Tibial nerve (tissue), 4 donors: ENCODE measurements around the gene PRKAR1B.

ENCODE experiments used
- CTCF ChIP-seq, 5 experiments: fragments of 200-600 bp in 3 of 5; fragments of 450-650 bp in 2 of 5; sonication (generic) in 3 of 5; IDR thresholded peaks; one replicate each; pipeline ENCODE4 v1.5.1; 2016 to 2019; ENCODE audit warnings: antibody characterized with exemption in 5 of 5, mild to moderate bottlenecking in 3 of 5, moderate library complexity in 2 of 5
- EP300 ChIP-seq, 2 donors: sonication (generic); formaldehyde crosslinking; IDR thresholded peaks; one replicate each; pipeline ENCODE4 v1.6.1; 2017; ENCODE audit warnings: antibody characterized with exemption in 2 of 2, mild to moderate bottlenecking in 1 of 2

DNA sequence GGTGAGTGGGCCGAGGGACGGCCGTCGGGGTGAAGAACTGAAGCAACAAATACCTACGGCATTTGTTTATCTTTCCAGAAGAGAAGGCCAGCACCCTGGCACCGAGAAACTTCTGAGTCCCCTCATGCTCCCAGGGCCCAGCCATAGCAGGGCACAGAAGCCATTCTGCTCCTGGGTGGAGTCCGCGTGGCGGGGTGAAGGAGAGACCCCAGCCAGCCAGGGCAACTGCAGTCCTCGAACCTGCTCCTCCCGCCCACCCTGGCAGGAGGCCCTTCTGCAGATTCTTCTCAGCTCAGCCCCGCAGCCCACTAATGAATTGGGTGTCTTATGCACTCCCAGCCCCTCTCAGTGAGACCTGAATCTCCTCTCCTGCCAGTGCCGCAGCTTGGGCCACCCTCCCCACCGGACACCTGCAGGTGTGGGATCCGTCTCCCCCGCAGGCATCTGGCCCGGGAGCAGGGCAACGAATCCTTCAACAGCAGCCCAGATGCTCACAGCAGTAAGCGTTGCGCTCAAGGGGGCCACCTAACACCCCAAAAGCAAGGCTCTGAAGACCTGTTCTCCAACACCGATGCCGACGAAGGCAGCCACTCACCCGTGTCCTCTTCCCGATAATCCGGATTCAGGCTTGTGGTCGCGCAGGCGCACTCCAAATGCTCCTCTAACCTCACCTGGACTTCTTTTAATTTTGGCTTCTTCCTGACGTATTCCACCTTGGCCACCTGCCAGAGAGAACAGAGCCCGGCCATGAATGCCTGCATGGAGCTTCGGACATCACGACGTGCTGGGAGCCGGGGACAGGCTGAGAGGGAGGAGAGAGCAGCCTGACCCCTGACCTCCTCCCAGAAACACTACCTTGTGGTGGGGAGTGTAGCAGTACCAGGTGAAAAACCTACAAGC lies 226.3 kb downstream of the PRKAR1B start:
- TF ChIP-seq EP300 (IDR thresholded peaks at IDR 0.05): no peak
- TF ChIP-seq CTCF (IDR thresholded peaks at IDR 0.05): no peak
